Measurements from ENCODE around the gene OLIG1. TPM values are rescaled to one million over a fixed set of nuclear protein-coding genes. Genes with fewer than 3 reads are reported as not detected.

Gene OLIG1
- total RNA-seq, 1 experiment from 2014 or later = not detected

DNA sequence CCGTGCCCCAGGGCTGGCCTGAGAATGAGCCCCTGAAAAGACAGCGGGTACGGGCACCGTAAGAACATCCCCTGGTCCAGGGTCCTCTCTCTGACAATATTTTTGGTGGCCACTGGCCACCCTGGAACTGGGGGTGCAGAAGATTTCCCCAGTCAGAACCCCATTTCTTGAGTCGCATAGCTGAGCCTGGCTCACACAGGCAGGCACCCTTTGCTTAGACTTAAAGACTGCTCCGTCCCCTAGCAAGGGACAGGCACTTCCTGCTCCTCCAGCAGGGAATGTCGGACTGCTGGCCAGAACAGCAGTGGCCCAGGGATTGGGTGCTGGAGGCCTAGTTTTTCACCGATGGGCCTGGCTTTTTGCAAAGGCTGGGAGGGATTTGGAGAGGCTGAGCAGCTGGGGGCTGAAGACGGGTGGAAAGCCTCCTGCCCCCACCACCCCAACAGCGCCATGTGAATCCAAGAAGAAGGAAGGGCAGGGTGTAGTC lies 39.9 kb upstream of the OLIG1 start:
- TF ChIP-seq, protein P1, sequence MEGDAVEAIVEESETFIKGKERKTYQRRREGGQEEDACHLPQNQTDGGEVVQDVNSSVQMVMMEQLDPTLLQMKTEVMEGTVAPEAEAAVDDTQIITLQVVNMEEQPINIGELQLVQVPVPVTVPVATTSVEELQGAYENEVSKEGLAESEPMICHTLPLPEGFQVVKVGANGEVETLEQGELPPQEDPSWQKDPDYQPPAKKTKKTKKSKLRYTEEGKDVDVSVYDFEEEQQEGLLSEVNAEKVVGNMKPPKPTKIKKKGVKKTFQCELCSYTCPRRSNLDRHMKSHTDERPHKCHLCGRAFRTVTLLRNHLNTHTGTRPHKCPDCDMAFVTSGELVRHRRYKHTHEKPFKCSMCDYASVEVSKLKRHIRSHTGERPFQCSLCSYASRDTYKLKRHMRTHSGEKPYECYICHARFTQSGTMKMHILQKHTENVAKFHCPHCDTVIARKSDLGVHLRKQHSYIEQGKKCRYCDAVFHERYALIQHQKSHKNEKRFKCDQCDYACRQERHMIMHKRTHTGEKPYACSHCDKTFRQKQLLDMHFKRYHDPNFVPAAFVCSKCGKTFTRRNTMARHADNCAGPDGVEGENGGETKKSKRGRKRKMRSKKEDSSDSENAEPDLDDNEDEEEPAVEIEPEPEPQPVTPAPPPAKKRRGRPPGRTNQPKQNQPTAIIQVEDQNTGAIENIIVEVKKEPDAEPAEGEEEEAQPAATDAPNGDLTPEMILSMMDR (IDR thresholded peaks at IDR 0.05; ENCODE audit: unreplicated experiment) = no peak
- ChIA-PET CTCF (no interaction called here), POLR2A (interaction anchor here (0.6 kb wide), 1 partner anchor 47 kb away, joined by 3 read pairs; no protein-coding TSS in a partner anchor)
- no peak for DNase-seq (ENCODE audit: unreplicated experiment)
- BruUV-seq (replicated peaks) = no TSS peak
- Mint-ChIP-seq H3K9me3 (ENCODE audit: unreplicated experiment) (no peaks in the 10 kb centered on the region), H3K36me3 (ENCODE audit: insufficient read depth, unreplicated experiment) (peaks cover 4% of the 10 kb centered on the region), H3K4me1 (ENCODE audit: insufficient read depth, unreplicated experiment) (no peaks in the 10 kb centered on the region), H3K4me3 (ENCODE audit: unreplicated experiment) (no peak overlapping the region), H3K27ac (ENCODE audit: low read depth, unreplicated experiment) (no peak overlapping the region), H3K27me3 (ENCODE audit: insufficient read depth, unreplicated experiment) (peaks cover 93% of the 10 kb centered on the region)
- intact Hi-C loops (cut with micrococcal nuclease) = no loop called here

DNA sequence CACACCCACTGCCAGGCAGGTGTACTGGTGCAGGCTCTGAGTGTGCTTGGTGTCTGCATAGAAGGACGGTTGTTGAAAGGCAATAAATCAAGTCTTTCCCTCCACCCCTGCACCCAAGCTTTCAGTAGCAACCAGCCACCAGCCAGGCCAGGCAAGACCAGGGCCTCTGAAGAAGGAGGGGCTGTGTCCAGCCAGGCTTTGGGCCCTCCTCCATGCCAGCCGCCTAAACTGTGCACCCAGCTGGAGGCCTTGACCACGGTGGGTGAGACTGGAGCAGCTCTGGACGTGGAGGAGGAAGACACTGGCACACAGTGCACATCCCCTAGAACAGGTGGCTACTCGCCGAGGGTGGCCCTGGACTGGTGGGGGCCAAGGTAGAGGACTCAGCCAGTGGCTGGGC lies 39.3 kb upstream of the OLIG1 start:
- Mint-ChIP-seq H3K4me1 (ENCODE audit: insufficient read depth, unreplicated experiment) (no peaks in the 10 kb centered on the region), H3K9me3 (ENCODE audit: unreplicated experiment) (no peaks in the 10 kb centered on the region), H3K36me3 (ENCODE audit: insufficient read depth, unreplicated experiment) (peaks cover 4% of the 10 kb centered on the region), H3K4me3 (ENCODE audit: unreplicated experiment) (no peak overlapping the region), H3K27me3 (ENCODE audit: insufficient read depth, unreplicated experiment) (peaks cover 87% of the 10 kb centered on the region), H3K27ac (ENCODE audit: low read depth, unreplicated experiment) (no peak overlapping the region)
- CTCF ChIA-PET = no interaction called here
- POLR2A ChIA-PET = interaction anchor here (0.6 kb wide), 1 partner anchor 46 kb away, joined by 3 read pairs; no protein-coding TSS in a partner anchor
- intact Hi-C loops (cut with micrococcal nuclease) = no loop called here
- no TSS peak for BruUV-seq (replicated peaks)
- TF ChIP-seq, protein P1 (IDR thresholded peaks at IDR 0.05; ENCODE audit: unreplicated experiment) = no peak
- DNase-seq (ENCODE audit: unreplicated experiment) = no peak

DNA sequence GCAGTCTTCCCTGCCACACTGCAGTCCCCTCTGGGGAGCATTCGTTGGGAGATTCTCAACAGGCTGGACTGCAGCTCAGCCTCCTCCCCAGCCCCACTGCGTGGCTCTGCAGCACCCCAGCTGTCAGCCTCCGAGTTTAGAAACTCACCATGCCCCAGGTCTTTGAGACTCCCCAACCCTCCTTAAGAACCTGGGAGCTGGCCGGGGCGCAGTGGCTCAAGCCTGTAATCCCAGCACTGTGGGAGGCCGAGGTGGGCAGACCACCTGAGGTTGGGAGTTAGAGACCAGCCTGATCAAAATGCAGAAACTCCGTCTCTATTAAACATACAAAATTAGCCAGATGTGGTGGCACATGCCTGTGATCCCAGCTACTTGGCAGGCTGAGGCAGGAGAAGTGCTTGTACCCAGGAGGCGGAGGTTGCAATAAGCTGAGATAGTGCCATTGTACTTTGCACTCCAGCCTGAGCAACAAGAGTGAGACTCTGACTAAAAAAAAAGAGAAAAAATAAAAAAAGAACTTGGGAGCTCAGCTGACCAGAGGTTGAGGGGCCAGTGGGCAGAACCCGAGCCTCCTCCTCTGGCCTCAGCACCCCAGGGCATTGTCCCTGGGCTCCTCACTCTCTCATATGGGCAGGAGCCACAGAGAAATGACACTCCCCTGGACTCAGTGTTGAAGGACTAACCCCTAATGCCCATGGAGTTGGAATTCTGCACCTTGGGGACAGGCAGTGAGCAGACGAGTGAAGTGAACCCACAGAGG lies 38.6 kb upstream of the OLIG1 start:
- H3K4me3 Mint-ChIP-seq (ENCODE audit: unreplicated experiment) = no peak overlapping the region

DNA sequence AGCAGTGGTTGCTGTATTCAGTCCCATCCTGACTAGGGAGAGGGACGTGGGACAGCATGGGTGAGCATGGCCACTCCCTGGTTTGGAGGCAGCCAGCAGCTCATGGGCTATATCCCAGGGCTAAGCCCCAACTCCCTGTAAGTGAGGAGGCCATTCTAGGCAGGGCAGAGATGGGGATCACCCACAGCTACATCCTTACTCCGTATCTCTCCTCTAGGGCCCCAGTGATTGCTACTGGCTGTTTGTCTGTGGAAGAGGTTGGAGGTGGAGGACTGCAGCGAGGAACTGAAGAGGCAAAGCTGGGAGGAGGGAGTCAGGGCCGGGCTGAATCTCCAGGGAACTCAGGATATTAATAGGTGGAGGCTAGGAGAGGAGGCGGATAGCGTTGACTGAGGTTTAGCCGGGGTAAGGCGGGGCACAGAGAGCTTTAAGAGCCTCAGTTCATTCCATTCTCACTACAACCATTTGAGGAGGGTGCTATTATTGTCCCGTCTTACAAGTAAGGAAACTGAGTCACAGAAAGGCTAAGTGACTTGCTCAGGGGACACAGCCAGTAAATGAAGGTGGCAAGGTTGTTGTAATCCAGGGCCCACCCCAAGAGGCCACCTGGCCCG lies 37.4 kb upstream of the OLIG1 start:
- no TSS peak for BruUV-seq (replicated peaks)
- Mint-ChIP-seq H3K4me1 (ENCODE audit: insufficient read depth, unreplicated experiment) (peaks cover 4% of the 10 kb centered on the region), H3K27me3 (ENCODE audit: insufficient read depth, unreplicated experiment) (peaks cover 72% of the 10 kb centered on the region), H3K4me3 (ENCODE audit: unreplicated experiment) (no peak overlapping the region), H3K9me3 (ENCODE audit: unreplicated experiment) (no peaks in the 10 kb centered on the region), H3K36me3 (ENCODE audit: insufficient read depth, unreplicated experiment) (no peaks in the 10 kb centered on the region), H3K27ac (ENCODE audit: low read depth, unreplicated experiment) (no peak overlapping the region)
- DNase-seq (ENCODE audit: unreplicated experiment) = no peak
- intact Hi-C loops (cut with micrococcal nuclease) = no loop called here
- POLR2A ChIA-PET = no interaction called here
- TF ChIP-seq, protein P1 (IDR thresholded peaks at IDR 0.05; ENCODE audit: unreplicated experiment) = no peak
- CTCF ChIA-PET = no interaction called here

More for the DNA sequence above, 38.6 kb upstream of the OLIG1 start:
- Mint-ChIP-seq H3K36me3 (ENCODE audit: insufficient read depth, unreplicated experiment) (peaks cover 4% of the 10 kb centered on the region), H3K4me1 (ENCODE audit: insufficient read depth, unreplicated experiment) (peaks cover 1% of the 10 kb centered on the region), H3K9me3 (ENCODE audit: unreplicated experiment) (no peaks in the 10 kb centered on the region), H3K27me3 (ENCODE audit: insufficient read depth, unreplicated experiment) (peaks cover 80% of the 10 kb centered on the region), H3K27ac (ENCODE audit: low read depth, unreplicated experiment) (no peak overlapping the region)
- no TSS peak for BruUV-seq (replicated peaks)
- ChIA-PET CTCF (interaction anchor here (0.6 kb wide), 1 partner anchor 162 kb away, joined by 3 read pairs; no protein-coding TSS in a partner anchor), POLR2A (no interaction called here)
- TF ChIP-seq, protein P1 (IDR thresholded peaks at IDR 0.05; ENCODE audit: unreplicated experiment) = no peak
- intact Hi-C loops (cut with micrococcal nuclease) = no loop called here
- DNase-seq (ENCODE audit: unreplicated experiment) = no peak

All from MCF 10A (cell line).